ES-I3 (cell line): Measurements from ENCODE around the gene CWC27.

Experiments used
- H3K36me3 ChIP-seq: 2 replicates; pipeline ENCODE4 v1.6.1; 2013; ENCODE audit warnings: mild to moderate bottlenecking, low read length, control low read depth, moderate library complexity; ENCODE audit not compliant: insufficient read depth
- H3K4me1 ChIP-seq: 2 replicates; pipeline ENCODE4 v1.6.1; 2013; ENCODE audit warnings: mild to moderate bottlenecking, control low read depth, low read length; ENCODE audit not compliant: insufficient read depth
- H3K9ac ChIP-seq: 2 replicates; pipeline ENCODE4 v1.6.1; 2013; ENCODE audit warnings: low read depth, mild to moderate bottlenecking, low read length, moderate library complexity
- H3K9me3 ChIP-seq: 2 replicates; pipeline ENCODE4 v1.6.1; 2013; ENCODE audit warnings: mild to moderate bottlenecking, low read length, moderate library complexity; ENCODE audit not compliant: control insufficient read depth, insufficient read depth

Gene CWC27

DNA sequence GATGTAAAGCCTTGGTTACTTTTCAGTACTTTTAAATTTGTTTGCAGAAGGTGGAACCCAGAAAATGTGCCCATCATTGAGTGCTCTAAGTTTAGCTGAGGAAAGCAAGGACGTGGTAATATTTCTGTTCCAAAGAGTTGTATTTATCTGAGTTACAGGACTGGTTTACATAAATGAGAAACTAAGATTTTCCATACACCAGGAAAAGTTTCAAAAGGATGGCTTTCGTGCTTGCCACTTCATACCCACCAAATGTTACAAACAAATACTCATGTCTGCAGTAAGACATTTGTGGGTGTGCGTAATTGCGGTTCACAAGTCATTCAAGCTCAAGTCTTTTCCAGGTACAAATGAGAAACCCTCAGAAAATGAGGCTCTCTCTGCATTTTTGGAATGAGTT, 68.1 kb downstream of the CWC27 start:
- Histone ChIP-seq H3K9me3 (no peaks in the 10 kb centered on the region; the same call in 1 of the 2 replicates), H3K4me1 (no peaks in the 10 kb centered on the region), H3K9ac (no peak overlapping the region), H3K36me3 (no peaks in the 10 kb centered on the region; the same call in 1 of the 2 replicates)

DNA sequence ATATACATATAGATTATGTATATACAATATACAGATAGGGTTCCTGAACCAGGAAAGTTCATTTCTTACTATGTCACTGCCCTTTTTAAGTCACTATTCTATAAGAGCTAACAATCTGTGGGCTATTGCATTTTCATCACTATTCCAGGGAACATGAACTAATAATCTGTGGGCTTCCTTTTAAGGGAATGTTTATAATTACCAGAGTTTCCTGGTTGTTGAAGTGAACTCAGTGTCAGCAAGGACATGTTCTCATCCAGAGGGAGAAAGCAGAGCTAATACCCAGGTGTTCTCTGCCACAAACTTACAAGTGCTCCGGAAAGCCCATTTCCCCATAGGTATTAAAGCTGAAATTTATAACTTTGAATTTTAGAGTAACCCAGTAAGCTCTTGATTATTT, 69.6 kb downstream of the CWC27 start:
- no peaks in the 10 kb centered on the region; the same call in 1 of the 2 replicates for H3K36me3 ChIP-seq
- H3K4me1 ChIP-seq: no peaks in the 10 kb centered on the region
- no peaks in the 10 kb centered on the region; the same call in 1 of the 2 replicates for H3K9me3 ChIP-seq
- no peak overlapping the region for H3K9ac ChIP-seq

DNA sequence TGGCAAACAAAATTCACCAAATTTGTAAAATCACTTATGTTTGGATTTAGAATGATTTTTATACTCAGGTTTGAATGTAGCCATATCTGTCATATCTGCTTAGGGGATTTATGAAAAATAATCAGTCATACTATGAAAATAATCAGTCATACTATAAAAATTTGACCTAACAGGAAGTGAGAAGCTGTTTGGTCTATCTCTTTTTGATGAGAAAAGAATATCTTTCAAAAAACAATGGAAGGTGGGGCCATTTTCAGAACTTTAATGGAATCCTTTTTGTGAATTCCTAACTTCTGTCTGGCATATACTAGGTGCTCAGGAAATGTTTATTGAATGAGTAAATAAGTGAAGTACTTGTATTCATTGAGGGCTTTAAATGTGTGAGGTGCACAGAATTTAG, 70.1 kb downstream of the CWC27 start:
- H3K9ac ChIP-seq: no peak overlapping the region
- no peaks in the 10 kb centered on the region; the same call in 1 of the 2 replicates for H3K9me3 ChIP-seq
- no peaks in the 10 kb centered on the region; the same call in 1 of the 2 replicates for H3K36me3 ChIP-seq
- H3K4me1 ChIP-seq: no peaks in the 10 kb centered on the region

DNA sequence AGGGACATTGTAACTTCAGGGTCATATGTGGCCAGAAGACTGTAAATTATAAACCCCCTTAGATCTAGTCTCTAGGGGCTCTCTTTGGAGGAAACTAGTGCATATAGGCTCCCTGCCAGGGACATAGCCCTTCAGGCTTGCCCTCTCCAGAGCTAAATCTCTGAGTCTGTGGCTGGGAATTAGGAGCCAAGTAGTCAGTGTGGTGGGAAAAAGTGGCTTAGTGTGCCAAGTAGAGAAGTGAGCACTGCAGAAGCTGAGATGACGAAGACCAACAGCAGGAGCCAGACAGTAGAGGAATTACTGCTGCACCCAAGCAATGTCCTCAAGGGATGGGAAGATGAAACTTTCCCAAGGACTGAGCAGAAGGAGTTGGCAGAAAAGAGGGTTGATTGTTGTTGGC, 71.2 kb downstream of the CWC27 start:
- H3K4me1 ChIP-seq: no peaks in the 10 kb centered on the region
- peaks cover 2% of the 10 kb centered on the region; the same call in 1 of the 2 replicates for H3K36me3 ChIP-seq
- H3K9ac ChIP-seq: no peak overlapping the region
- peaks cover 1% of the 10 kb centered on the region; the same call in 1 of the 2 replicates for H3K9me3 ChIP-seq

DNA sequence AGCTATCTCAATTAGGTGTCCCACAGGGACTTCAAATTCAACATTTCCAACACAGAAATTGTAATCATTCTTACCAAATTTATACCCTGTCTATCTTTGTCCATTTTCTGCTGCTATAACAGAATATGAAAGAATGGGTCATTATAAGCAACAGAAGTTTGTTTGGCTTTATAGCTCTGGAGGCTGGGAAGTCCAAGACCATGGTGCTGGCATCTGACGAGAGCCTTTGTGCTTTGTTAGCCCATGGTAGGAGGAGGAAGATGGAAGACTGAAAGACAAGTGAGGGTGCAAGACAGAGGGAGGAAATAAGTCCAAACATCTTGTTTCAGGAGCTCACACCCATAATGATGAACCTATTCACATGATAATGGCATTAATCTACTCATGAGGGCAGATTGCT, 72.2 kb downstream of the CWC27 start:
- H3K36me3 ChIP-seq: peaks cover 3% of the 10 kb centered on the region; the same call in 1 of the 2 replicates
- peaks cover 3% of the 10 kb centered on the region; the same call in 1 of the 2 replicates for H3K9me3 ChIP-seq
- H3K4me1 ChIP-seq: no peaks in the 10 kb centered on the region
- H3K9ac ChIP-seq: no peak overlapping the region

DNA sequence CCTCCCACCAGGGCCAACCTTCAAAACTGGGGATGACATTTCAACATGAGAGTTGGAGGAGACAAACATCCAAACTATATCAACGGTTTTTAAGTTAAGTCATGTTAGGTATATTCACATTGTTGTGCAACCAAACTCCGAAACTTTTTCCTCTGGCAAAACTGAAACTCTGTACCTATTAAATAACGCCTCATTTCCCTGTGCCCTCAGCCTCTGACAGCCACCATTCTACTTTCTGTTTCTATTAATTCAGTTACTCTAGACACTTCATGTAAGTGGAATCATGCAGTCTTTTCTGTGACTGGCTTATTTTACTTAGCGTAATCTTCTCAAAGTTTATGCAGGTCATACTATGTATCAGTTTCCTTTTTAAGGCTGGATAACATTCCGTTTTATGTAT, 85.0 kb downstream of the CWC27 start:
- H3K4me1 ChIP-seq: no peaks in the 10 kb centered on the region
- no peaks in the 10 kb centered on the region for H3K9me3 ChIP-seq
- no peak overlapping the region for H3K9ac ChIP-seq
- no peaks in the 10 kb centered on the region for H3K36me3 ChIP-seq

DNA sequence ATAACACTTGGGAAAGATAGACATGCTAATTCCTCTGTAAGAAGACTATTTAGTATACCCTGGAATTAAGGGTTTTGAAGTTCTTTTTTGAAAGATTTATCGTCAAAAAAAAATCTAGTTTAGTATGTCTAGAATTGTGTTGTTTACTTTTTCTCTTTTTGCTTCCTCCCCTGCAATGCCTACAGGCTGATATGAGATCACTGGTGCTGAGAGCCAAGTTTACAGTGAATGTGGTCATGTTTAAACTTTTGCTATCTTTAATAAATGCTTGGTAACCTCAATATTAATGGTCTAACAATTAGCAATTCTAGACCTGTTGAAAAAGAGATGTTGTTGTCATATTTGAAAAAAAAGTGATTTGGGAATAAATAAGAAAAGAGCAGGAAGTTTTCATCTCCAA, 86.1 kb downstream of the CWC27 start:
- no peak overlapping the region for H3K9ac ChIP-seq
- H3K36me3 ChIP-seq: no peaks in the 10 kb centered on the region
- no peaks in the 10 kb centered on the region for H3K4me1 ChIP-seq
- no peaks in the 10 kb centered on the region for H3K9me3 ChIP-seq

DNA sequence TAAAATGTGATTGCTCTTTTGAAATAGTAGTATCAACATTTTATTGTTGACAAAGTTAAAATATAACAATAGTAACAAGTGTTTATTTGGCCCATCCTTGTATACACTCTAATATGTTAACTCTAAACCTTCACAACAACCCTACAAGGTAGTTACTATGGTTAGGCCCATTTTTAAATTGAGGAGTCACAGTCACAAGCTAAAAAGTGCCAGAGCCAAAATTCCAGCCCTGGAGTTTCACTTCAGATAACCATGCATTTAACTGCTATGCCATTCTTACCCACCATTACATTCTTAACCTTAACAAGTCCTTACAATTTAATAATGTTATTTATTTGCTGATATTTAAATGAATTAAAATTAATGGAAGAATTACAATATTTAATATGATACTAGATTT, 91.2 kb downstream of the CWC27 start:
- Histone ChIP-seq H3K36me3 (peaks cover 2% of the 10 kb centered on the region; the same call in 1 of the 2 replicates), H3K9me3 (no peaks in the 10 kb centered on the region), H3K9ac (no peak overlapping the region)

DNA sequence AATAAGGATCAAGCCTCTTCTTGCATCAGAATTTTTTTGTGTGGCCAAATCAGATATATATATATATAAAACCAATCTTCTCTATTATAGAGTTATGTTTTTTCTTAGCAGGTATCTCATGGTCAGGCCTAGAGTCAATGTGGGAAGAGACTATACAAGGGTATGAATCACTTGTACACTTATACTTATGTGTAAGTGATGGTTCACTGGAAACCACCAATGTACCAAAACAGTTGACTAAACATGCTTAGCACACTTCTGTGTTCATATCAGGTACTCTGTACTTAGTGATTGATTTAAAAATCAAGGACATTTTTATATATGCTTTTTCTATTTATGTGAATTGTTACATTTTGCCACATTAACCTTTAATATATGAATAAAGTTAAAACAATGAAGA, 92.6 kb downstream of the CWC27 start:
- Histone ChIP-seq H3K36me3 (peaks cover 2% of the 10 kb centered on the region; the same call in 1 of the 2 replicates), H3K4me1 (no peaks in the 10 kb centered on the region), H3K9me3 (no peaks in the 10 kb centered on the region), H3K9ac (no peak overlapping the region)

More for the DNA sequence above, 91.2 kb downstream of the CWC27 start:
- H3K4me1 ChIP-seq: no peaks in the 10 kb centered on the region

DNA sequence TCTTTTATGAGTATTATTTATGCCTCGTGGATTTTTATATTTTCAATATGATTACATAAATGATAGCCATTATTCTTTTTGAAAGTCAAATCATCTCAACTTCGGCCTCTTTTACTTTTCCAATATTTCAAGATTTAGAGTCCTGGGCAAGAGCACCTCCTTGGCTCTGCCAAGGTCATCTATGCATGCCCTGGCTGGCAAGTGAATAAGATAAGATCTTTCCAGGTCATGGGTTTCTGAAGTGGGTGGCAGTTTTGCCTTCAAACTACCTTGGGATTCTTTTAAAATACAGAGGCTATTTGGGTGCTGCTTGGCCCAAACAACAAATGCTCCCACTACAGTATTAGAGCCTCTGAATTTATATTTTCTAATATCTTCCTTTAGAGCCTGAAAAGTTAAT, 95.4 kb downstream of the CWC27 start:
- Histone ChIP-seq H3K4me1 (0 out of 2 replicates have a peak, but pooled peaks cover 2% of the 10 kb centered on the region), H3K9me3 (no peaks in the 10 kb centered on the region), H3K36me3 (peaks cover 2% of the 10 kb centered on the region; the same call in 1 of the 2 replicates), H3K9ac (no peak overlapping the region)

DNA sequence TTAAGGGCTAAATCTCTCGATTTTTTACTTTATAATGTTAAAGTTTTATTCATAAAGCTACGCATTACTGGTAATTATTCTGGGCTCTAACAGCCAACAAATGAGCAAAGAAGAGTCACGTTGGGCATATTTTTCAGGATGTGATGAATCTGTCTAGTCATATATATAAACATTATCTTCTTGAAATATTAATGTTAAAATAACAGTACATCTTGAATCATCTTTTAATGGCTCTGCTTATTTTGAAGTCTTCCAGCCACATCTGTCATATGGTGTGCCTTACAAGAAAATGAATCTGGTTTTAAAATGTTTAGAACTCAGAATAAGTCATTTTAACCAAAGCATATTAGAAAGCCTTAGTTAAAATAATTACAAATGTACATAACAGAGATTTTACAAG, 96.9 kb downstream of the CWC27 start:
- peaks cover 10% of the 10 kb centered on the region; the same call in 1 of the 2 replicates for H3K4me1 ChIP-seq
- H3K9me3 ChIP-seq: no peaks in the 10 kb centered on the region
- peaks cover 2% of the 10 kb centered on the region; the same call in 1 of the 2 replicates for H3K36me3 ChIP-seq
- no peak overlapping the region for H3K9ac ChIP-seq

DNA sequence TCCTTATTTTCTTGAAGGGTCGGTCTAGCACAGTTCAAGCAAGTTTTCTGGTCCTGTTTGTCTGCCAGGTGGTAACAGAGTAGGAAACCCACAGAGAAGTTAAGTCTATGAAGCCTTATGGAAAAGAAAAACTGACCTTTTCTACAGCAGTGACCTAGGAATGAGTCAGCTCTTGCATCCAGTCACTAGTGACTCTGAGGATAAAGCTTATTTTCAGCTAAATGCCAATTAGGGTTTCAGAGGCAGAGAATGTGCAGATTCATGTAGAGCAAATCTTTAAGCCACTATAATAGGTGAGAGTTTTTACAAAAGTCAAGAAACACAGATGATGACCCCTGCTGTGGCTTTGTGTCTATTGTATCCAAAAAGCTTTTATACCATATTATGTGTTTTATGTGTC, 100.7 kb downstream of the CWC27 start:
- H3K9ac ChIP-seq: no peak overlapping the region

DNA sequence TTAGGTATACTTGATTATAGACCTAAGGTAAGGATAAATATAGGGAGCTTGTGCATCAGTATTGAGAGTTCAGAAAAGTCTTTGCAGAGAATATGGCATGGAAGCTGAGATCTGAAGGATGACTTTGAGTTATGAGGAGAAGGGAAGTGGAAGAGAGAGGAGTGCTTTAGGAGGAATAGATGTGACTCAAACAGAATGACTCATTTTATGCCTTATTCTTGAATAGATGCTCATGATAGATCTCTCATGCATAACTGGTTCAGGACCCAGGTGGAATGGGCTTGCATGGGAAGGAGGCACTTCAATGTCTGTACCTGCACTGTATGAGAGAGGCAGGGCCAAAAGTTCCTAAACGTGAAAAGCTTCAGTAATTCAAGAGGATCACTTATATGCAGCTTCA, 103.3 kb downstream of the CWC27 start:
- H3K4me1 ChIP-seq: peaks cover 10% of the 10 kb centered on the region; the same call in 1 of the 2 replicates
- H3K9ac ChIP-seq: no peak overlapping the region
- no peaks in the 10 kb centered on the region for H3K36me3 ChIP-seq
- H3K9me3 ChIP-seq: no peaks in the 10 kb centered on the region

More for the DNA sequence above, 100.7 kb downstream of the CWC27 start:
- H3K4me1 ChIP-seq: peaks cover 10% of the 10 kb centered on the region; the same call in 1 of the 2 replicates
- H3K36me3 ChIP-seq: no peaks in the 10 kb centered on the region
- no peaks in the 10 kb centered on the region for H3K9me3 ChIP-seq

DNA sequence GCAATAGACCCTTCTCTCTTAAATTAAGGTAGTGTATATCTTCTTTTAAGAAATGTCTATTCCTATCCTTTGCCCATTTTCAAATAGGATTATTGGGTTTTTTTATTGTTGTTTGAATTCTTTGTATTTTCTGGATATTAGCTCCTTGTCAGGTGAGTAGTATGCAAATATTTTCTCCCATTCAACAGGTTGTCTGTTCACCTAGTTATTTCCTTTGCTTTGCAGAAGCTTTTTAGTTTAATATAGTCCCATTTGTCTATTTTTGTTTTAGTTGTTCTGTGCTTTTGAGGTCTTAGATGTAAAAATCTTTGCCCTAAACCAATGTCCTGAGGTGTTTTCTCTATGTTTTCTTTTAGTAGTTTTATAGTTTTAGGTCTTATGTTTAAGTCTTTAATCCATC, 104.7 kb downstream of the CWC27 start:
- Histone ChIP-seq H3K36me3 (no peaks in the 10 kb centered on the region), H3K4me1 (peaks cover 10% of the 10 kb centered on the region; the same call in 1 of the 2 replicates), H3K9ac (no peak overlapping the region), H3K9me3 (no peaks in the 10 kb centered on the region)

DNA sequence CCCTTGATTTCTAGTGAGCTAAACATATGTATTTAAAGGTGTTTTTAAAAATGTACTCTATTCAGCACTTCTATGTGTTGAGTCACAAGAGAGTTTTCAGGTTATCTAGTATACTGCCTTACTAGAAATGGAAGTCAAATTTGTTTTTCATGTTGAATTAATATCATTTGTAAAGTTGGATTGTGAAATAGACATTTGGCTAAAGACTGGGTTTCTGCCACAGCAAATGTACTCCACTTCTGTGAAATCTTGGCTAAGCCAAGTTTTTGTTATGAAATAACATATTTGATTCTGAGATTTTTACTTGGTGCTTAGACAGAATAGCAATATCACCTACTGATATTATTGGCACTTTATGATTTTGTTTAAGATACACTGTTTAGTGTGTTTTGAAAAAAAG, 106.0 kb downstream of the CWC27 start:
- Histone ChIP-seq H3K36me3 (no peaks in the 10 kb centered on the region), H3K9me3 (no peaks in the 10 kb centered on the region), H3K9ac (no peak overlapping the region), H3K4me1 (0 out of 2 replicates have a peak, but pooled peaks cover 2% of the 10 kb centered on the region)
